Uterus (tissue), 4 donors: ENCODE results near the gene ARHGAP42. TPM values are rescaled to one million over a fixed set of nuclear protein-coding genes. Genes with fewer than 3 reads are reported as not detected.

Source experiments
- DNase-seq, 2 donors: peaks; one replicate each; pipeline ENCODE4 v3.0.0-alpha.2; 2019 to 2020
- H3K27ac ChIP-seq, 2 donors: fragments of 200-600 bp; sonication (generic); 1 replicate in 1 of 2; 2 replicates in 1 of 2; pipeline ENCODE4 v1.5.1; 2016 to 2018
- H3K27me3 ChIP-seq, 2 donors: fragments of 200-600 bp; sonication (generic); one replicate each; pipeline ENCODE4 v1.5.1; 2018 to 2019; ENCODE audit warnings: control low read depth in 1 of 2
- H3K36me3 ChIP-seq, 2 donors: fragments of 200-600 bp; sonication (generic); one replicate each; pipeline ENCODE4 v1.5.1; 2019; ENCODE audit warnings: control low read depth in 1 of 2
- H3K4me1 ChIP-seq, 2 donors: fragments of 200-600 bp; sonication (generic); one replicate each; pipeline ENCODE4 v1.5.1; 2018 to 2019; ENCODE audit warnings: control low read depth in 1 of 2
- H3K4me3 ChIP-seq, 2 donors: fragments of 200-600 bp; sonication (generic); 1 replicate in 1 of 2; 2 replicates in 1 of 2; pipeline ENCODE4 v1.5.1; 2018 to 2019; ENCODE audit warnings: mild to moderate bottlenecking in 1 of 2
- H3K9me3 ChIP-seq, 2 donors: fragments of 200-600 bp; sonication (generic); one replicate each; pipeline ENCODE4 v1.5.1; 2019; ENCODE audit warnings: control low read depth in 1 of 2
- POLR2A ChIP-seq, 2 donors: fragments of 450-650 bp; IDR thresholded peaks; one replicate each; pipeline ENCODE4 v1.6.1; 2016; ENCODE audit warnings: antibody characterized with exemption in 2 of 2, mild to moderate bottlenecking in 1 of 2, moderate library complexity in 1 of 2
- intact Hi-C: fragments of 100-400 bp; cut with DNase I; formaldehyde crosslinking; loops from one replicate; pipeline ENCODE4 v1.15.1; 2023; ENCODE audit warnings: low total_unique reads
- total RNA-seq, 4 donors: library from RNA; depleted of rRNA in 3 of 4; stranded (reverse); fragments of >200 nt in 3 of 4; gene quantifications; one replicate each; pipeline versions ENCODE4 v1.1.0 to v1.2.4, GENCODE V29; 2014 to 2023
- TF ChIP-seq, protein P1 (sequence below), 4 experiments: fragments of 200-600 bp in 2 of 4; fragments of 450-650 bp in 2 of 4; sonication (generic) in 2 of 4; IDR thresholded peaks; one replicate each; pipeline ENCODE4 v1.5.1; 2016 to 2019; ENCODE audit warnings: antibody characterized with exemption in 4 of 4, mild to moderate bottlenecking in 2 of 4, moderate library complexity in 1 of 4
- donor health status: DM: yes; HTN: yes; CAD: no.

Gene ARHGAP42
- total RNA-seq, 4 donors from 2014 or later, result 10.2 to 51.6 (median 21.1) TPM

DNA sequence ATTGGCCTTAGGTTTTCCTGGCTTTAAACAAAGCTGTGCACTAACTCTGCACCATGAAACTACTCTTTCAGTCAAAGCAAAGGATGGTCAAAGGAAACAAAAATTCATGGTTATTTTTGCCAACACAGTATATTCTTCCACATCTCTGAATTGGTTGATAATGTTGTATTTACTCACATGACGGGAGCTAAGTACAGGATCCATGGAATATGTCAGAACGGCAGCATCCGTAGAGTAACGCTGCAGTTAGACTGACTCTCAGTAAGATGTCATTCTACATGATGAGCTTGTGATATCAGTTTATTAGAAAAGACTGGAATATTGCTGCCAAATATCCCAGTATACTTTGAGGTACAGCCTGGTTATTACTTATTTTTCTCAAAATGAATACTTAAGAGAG lies 270.4 kb downstream of the ARHGAP42 start:
- intact Hi-C loops, result no loop called here
- Histone ChIP-seq H3K27me3 (no peaks in the 10 kb centered on the region), H3K27ac (no peak overlapping the region), H3K36me3 (no peaks in the 10 kb centered on the region), H3K4me1 (no peaks in the 10 kb centered on the region), H3K4me3 (no peak overlapping the region), H3K9me3 (no peaks in the 10 kb centered on the region)
- no peak for DNase-seq
- TF ChIP-seq POLR2A (IDR thresholded peaks at IDR 0.05), result no peak
- TF ChIP-seq, protein P1, sequence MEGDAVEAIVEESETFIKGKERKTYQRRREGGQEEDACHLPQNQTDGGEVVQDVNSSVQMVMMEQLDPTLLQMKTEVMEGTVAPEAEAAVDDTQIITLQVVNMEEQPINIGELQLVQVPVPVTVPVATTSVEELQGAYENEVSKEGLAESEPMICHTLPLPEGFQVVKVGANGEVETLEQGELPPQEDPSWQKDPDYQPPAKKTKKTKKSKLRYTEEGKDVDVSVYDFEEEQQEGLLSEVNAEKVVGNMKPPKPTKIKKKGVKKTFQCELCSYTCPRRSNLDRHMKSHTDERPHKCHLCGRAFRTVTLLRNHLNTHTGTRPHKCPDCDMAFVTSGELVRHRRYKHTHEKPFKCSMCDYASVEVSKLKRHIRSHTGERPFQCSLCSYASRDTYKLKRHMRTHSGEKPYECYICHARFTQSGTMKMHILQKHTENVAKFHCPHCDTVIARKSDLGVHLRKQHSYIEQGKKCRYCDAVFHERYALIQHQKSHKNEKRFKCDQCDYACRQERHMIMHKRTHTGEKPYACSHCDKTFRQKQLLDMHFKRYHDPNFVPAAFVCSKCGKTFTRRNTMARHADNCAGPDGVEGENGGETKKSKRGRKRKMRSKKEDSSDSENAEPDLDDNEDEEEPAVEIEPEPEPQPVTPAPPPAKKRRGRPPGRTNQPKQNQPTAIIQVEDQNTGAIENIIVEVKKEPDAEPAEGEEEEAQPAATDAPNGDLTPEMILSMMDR (IDR thresholded peaks at IDR 0.05), result no peak

DNA sequence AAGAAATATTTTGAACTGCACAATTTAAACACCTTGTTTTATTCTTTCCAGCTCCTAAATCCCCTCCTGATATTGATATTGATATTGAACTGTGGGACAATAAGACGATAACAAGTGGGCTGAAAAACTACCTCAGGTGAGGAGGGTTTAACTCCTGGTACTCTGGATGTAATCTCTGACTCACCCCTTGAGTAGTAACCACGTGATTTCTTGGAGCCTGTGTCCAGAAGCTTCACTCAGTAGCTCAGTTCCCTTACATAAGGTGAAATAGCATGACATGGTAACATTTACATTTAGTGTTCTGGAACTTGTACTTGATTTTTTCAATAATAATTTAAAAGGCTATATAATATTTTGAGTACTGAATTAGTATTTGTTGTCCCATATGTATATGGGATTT lies 274.5 kb downstream of the ARHGAP42 start:
- Histone ChIP-seq H3K4me1 (no peaks in the 10 kb centered on the region), H3K27me3 (no peaks in the 10 kb centered on the region), H3K9me3 (no peaks in the 10 kb centered on the region), H3K27ac (no peak overlapping the region), H3K4me3 (no peak overlapping the region), H3K36me3 (no peaks in the 10 kb centered on the region)
- no peak for TF ChIP-seq POLR2A (IDR thresholded peaks at IDR 0.05)
- TF ChIP-seq, protein P1 (IDR thresholded peaks at IDR 0.05), result no peak
- DNase-seq, result no peak
- intact Hi-C loops, result no loop called here

DNA sequence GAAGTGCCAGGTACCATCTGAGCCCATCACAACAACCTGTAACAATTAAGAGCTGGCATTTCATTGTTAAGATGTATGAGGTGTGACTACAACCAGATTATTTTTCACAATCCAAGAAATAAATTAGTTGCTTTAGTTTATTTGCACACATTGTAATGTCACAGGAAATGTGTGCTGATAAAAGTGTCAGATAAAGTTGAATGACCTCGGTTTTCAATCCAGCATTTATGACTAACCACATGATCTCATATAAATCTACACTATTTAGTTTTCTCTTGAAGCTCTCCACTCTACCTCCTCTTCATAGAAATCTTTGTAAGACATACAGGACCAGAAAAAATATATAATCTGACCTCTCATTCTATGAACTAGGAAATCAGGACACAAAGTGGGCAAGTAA lies 276.3 kb downstream of the ARHGAP42 start:
- Histone ChIP-seq H3K36me3 (no peaks in the 10 kb centered on the region), H3K4me1 (no peaks in the 10 kb centered on the region), H3K9me3 (no peaks in the 10 kb centered on the region), H3K4me3 (no peak overlapping the region), H3K27ac (no peak overlapping the region), H3K27me3 (no peaks in the 10 kb centered on the region)
- intact Hi-C loops, result no loop called here
- no peak for DNase-seq
- no peak for TF ChIP-seq POLR2A (IDR thresholded peaks at IDR 0.05)
- TF ChIP-seq, protein P1 (IDR thresholded peaks at IDR 0.05), result no peak

DNA sequence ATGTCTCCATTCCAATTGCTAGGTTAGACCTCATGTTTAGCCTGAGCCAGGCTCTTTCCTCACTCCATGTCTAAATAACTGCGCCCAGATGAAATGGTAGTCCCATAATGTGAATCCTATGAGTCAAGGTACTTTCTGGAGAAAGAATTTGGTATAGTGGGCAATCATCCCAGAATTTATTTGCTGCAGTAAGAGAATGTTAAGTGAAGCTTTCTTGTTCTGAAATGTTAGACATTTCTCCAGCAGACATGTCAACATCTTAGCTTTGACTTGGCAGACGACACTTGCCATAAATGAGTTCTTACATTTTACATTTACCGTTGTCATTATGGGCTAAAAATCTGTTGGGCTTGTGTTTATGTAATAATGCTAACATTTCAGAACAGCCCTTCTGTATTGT lies 277.3 kb downstream of the ARHGAP42 start:
- H3K9me3 ChIP-seq, result no peaks in the 10 kb centered on the region

DNA sequence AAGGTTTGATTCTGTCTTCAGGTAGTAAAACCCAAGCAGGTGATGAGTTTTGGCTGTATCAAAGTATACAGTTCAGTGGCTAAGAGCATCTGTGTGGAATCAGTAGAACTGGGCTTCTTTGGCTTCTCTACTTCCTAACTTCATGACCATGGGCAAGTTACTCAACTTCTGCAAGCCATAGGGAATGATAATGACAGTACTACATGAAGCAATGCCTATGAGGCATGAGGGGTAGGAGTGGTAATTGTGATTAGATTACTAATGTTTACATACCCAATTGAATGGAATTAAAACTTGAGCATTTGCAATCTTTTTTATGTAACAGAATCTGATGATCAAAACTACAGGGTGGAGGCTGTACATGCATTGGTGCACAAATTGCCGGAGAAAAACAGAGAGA lies 278.3 kb downstream of the ARHGAP42 start:
- intact Hi-C loops, result no loop called here
- TF ChIP-seq, protein P1 (IDR thresholded peaks at IDR 0.05), result no peak
- TF ChIP-seq POLR2A (IDR thresholded peaks at IDR 0.05), result no peak
- H3K27me3 ChIP-seq, result no peaks in the 10 kb centered on the region
- no peaks in the 10 kb centered on the region for H3K36me3 ChIP-seq
- H3K9me3 ChIP-seq, result no peaks in the 10 kb centered on the region
- H3K27ac ChIP-seq, result no peak overlapping the region
- no peak overlapping the region for H3K4me3 ChIP-seq
- no peaks in the 10 kb centered on the region for H3K4me1 ChIP-seq
- DNase-seq, result no peak

More for the DNA sequence above, 277.3 kb downstream of the ARHGAP42 start:
- Histone ChIP-seq H3K4me1 (no peaks in the 10 kb centered on the region), H3K27me3 (no peaks in the 10 kb centered on the region), H3K36me3 (no peaks in the 10 kb centered on the region), H3K4me3 (no peak overlapping the region), H3K27ac (no peak overlapping the region)
- DNase-seq, result no peak
- no peak for TF ChIP-seq POLR2A (IDR thresholded peaks at IDR 0.05)
- TF ChIP-seq, protein P1 (IDR thresholded peaks at IDR 0.05), result no peak
- intact Hi-C loops, result no loop called here
